Femur (tissue), 1 donor: ENCODE measurements around the gene DDR2.
"Not testable (repeated sequence)": the region's sequence is repeated elsewhere in the genome, so short reads cannot be mapped to it uniquely, and the experiment has no call there.

Experiments
- DNase-seq: peaks from one replicate; pipeline ENCODE4 v3.0.0-alpha.2; 2017

DDR2 gene

GRCh38 chr1:162632217-162632666 lies at the start of gene DDR2:
DDR2 (plus strand) TSS chr1:162632464; CDS start chr1:162719064, 86,600 bp downstream.
- peak; percentile 93 for DNase-seq

GRCh38 chr1:162582901-162583300 lies 49.4 kb upstream of the DDR2 start:
- DNase-seq, result not testable (repeated sequence)

GRCh38 chr1:162585101-162585500 lies 47.2 kb upstream of the DDR2 start:
- not testable (repeated sequence) for DNase-seq

- DNase-seq, result no peak
These were observed 44.9 kb upstream of the DDR2 start for GRCh38 chr1:162587347-162587746.

GRCh38 chr1:162587761-162588260 lies 44.5 kb upstream of the DDR2 start:
- no peak for DNase-seq

- DNase-seq, result no peak
These were observed 42.2 kb upstream of the DDR2 start for GRCh38 chr1:162590101-162590500.

- DNase-seq, result no peak
These were observed 41.6 kb upstream of the DDR2 start for GRCh38 chr1:162590686-162591085.

GRCh38 chr1:162596514-162597170 lies 35.6 kb upstream of the DDR2 start:
- DNase-seq, result no peak

GRCh38 chr1:162599451-162599850 lies 32.8 kb upstream of the DDR2 start:
- DNase-seq, result no peak

GRCh38 chr1:162603117-162603516 lies 29.1 kb upstream of the DDR2 start:
- DNase-seq, result not testable (repeated sequence)

- DNase-seq, result no peak
These were observed 26.9 kb upstream of the DDR2 start for GRCh38 chr1:162605225-162605927.

- no peak for DNase-seq
These were observed 23.0 kb upstream of the DDR2 start for GRCh38 chr1:162609306-162609705.

- DNase-seq, result no peak
These were observed 19.5 kb upstream of the DDR2 start for GRCh38 chr1:162612606-162613400.

- DNase-seq, result no peak
These were observed 15.4 kb upstream of the DDR2 start for GRCh38 chr1:162616848-162617247.

GRCh38 chr1:162617513-162617912 lies 14.8 kb upstream of the DDR2 start:
- DNase-seq, result no peak

GRCh38 chr1:162619076-162619475 lies 13.2 kb upstream of the DDR2 start:
- DNase-seq, result no peak

GRCh38 chr1:162621256-162621655 lies 11.0 kb upstream of the DDR2 start:
- DNase-seq, result no peak

GRCh38 chr1:162625679-162626078 lies 6.6 kb upstream of the DDR2 start:
- DNase-seq, result no peak

GRCh38 chr1:162626094-162626493 lies 6.2 kb upstream of the DDR2 start:
- peak; percentile 83 for DNase-seq

- DNase-seq, result no peak
These were observed 5.5 kb upstream of the DDR2 start for GRCh38 chr1:162626761-162627160.

GRCh38 chr1:162627662-162628296 lies 4.5 kb upstream of the DDR2 start:
- DNase-seq, result no peak

- DNase-seq, result no peak
These were observed 3.1 kb upstream of the DDR2 start for GRCh38 chr1:162629077-162629627.

- DNase-seq, result no peak
These were observed 2.6 kb upstream of the DDR2 start for GRCh38 chr1:162629651-162630050.
